ENCODE measurements around the gene AHDC1.

The AHDC1 gene

GRCh38 chr1:27509127-27510080, 94.5 kb downstream of the AHDC1 start:
- no peak for TF ChIP-seq CTCF (IDR thresholded peaks at IDR 0.05; ENCODE audit: unreplicated experiment in 3 of 3)
- Mint-ChIP-seq H3K9me3 (no peaks in the 10 kb centered on the region), H3K4me3 (peak overlapping the region in 1 of 3 experiments; percentile 41), H3K36me3 (ENCODE audit: low read depth) (no peaks in the 10 kb centered on the region), H3K4me1 (peaks cover 41% of the 10 kb centered on the region), H3K27me3 (ENCODE audit: low read depth) (peaks cover 5% of the 10 kb centered on the region), H3K27ac (peak overlapping the region; percentile 89 to 92 (median 91))

- Mint-ChIP-seq H3K4me1 (peaks cover 46% of the 10 kb centered on the region), H3K9me3 (no peaks in the 10 kb centered on the region), H3K27me3 (ENCODE audit: low read depth) (peaks cover 5% of the 10 kb centered on the region), H3K36me3 (ENCODE audit: low read depth) (no peaks in the 10 kb centered on the region), H3K27ac (peak overlapping the region; percentile 81 to 94 (median 92)), H3K4me3 (peak overlapping the region in 1 of 3 experiments; percentile 24)
- peak in 1 of 3 experiments; percentile 7 for TF ChIP-seq CTCF (IDR thresholded peaks at IDR 0.05; ENCODE audit: unreplicated experiment in 3 of 3)
These were observed 95.8 kb downstream of the AHDC1 start for GRCh38 chr1:27507960-27508665.

GRCh38 chr1:27506703-27507102, 97.2 kb downstream of the AHDC1 start:
- TF ChIP-seq CTCF (IDR thresholded peaks at IDR 0.05; ENCODE audit: unreplicated experiment in 3 of 3): no peak
- Mint-ChIP-seq H3K4me1 (peaks cover 54% of the 10 kb centered on the region), H3K27ac (peak overlapping the region; percentile 84 to 94 (median 88)), H3K9me3 (no peaks in the 10 kb centered on the region), H3K27me3 (ENCODE audit: low read depth) (peaks cover 5% of the 10 kb centered on the region), H3K36me3 (ENCODE audit: low read depth) (no peaks in the 10 kb centered on the region), H3K4me3 (no peak overlapping the region)

- Mint-ChIP-seq H3K36me3 (ENCODE audit: low read depth) (no peaks in the 10 kb centered on the region), H3K9me3 (no peaks in the 10 kb centered on the region), H3K27me3 (ENCODE audit: low read depth) (peaks cover 5% of the 10 kb centered on the region), H3K4me3 (peak overlapping the region in 1 of 3 experiments; percentile 9), H3K4me1 (peaks cover 54% of the 10 kb centered on the region), H3K27ac (peak overlapping the region; percentile 98 to 99 (median 98))
- TF ChIP-seq CTCF (IDR thresholded peaks at IDR 0.05; ENCODE audit: unreplicated experiment in 3 of 3): no peak
These were observed 98.6 kb downstream of the AHDC1 start for GRCh38 chr1:27505420-27505680.

GRCh38 chr1:27504588-27505419, 99.1 kb downstream of the AHDC1 start:
- H3K4me1 Mint-ChIP-seq: peaks cover 49% of the 10 kb centered on the region
- TF ChIP-seq CTCF (IDR thresholded peaks at IDR 0.05; ENCODE audit: unreplicated experiment in 3 of 3): no peak

More at GRCh38 chr1:27504588-27505419, 99.1 kb downstream of the AHDC1 start:
- H3K36me3 Mint-ChIP-seq (ENCODE audit: low read depth): no peaks in the 10 kb centered on the region
- peaks cover 5% of the 10 kb centered on the region for H3K27me3 Mint-ChIP-seq (ENCODE audit: low read depth)
- H3K9me3 Mint-ChIP-seq: no peaks in the 10 kb centered on the region
- peak overlapping the region; percentile 98 to 99 (median 98) for H3K27ac Mint-ChIP-seq
- peak overlapping the region in 1 of 3 experiments; percentile 77 for H3K4me3 Mint-ChIP-seq
